Smooth muscle cell (in vitro differentiated cells): ENCODE measurements around the gene LTB4R2. TPM values are rescaled to one million over a fixed set of nuclear protein-coding genes. Genes with fewer than 3 reads are reported as not detected.

Experiments used
- DNase-seq: peaks from one replicate; lab custom pipeline; 2025; ENCODE audit not compliant: unreplicated experiment; lab: John Stamatoyannopoulos, UW
- H2AFZ ChIP-seq: fragments of 200-600 bp; sonication (generic); 2 replicates; pipeline ENCODE4 v1.6.0; 2016; ENCODE audit warnings: antibody characterized with exemption, low read depth, mild to moderate bottlenecking
- H3F3A ChIP-seq: fragments of 200-600 bp; sonication (generic); 2 replicates; pipeline ENCODE4 v1.6.0; 2017; ENCODE audit warnings: antibody characterized with exemption, low read depth
- H3K27ac ChIP-seq: fragments of 200-600 bp; sonication (generic); 2 replicates; pipeline ENCODE4 v1.5.1; 2016; ENCODE audit warnings: low read depth, mild to moderate bottlenecking
- H3K27me3 ChIP-seq: fragments of 200-600 bp; sonication (generic); 2 replicates; pipeline ENCODE4 v1.6.1; 2016; ENCODE audit warnings: low read depth, mild to moderate bottlenecking
- H3K36me3 ChIP-seq: fragments of 200-600 bp; sonication (generic); 2 replicates; pipeline ENCODE4 v1.5.1; 2016; ENCODE audit warnings: low read depth
- H3K4me1 ChIP-seq: fragments of 200-600 bp; sonication (generic); 2 replicates; pipeline ENCODE4 v1.5.1; 2016; ENCODE audit warnings: low read depth
- H3K4me2 ChIP-seq: fragments of 200-600 bp; sonication (generic); 2 replicates; pipeline ENCODE4 v1.6.0; 2016; ENCODE audit warnings: mild to moderate bottlenecking
- H3K4me3 ChIP-seq: fragments of 200-600 bp; sonication (generic); 2 replicates; pipeline ENCODE4 v1.5.1; 2016; ENCODE audit warnings: mild to moderate bottlenecking
- H3K79me2 ChIP-seq: fragments of 200-600 bp; sonication (generic); 2 replicates; pipeline ENCODE4 v1.6.0; 2016; ENCODE audit warnings: low read depth, mild to moderate bottlenecking
- H3K9ac ChIP-seq: fragments of 200-600 bp; sonication (generic); 2 replicates; pipeline ENCODE4 v1.6.0; 2016; ENCODE audit warnings: low read depth
- H3K9me3 ChIP-seq: fragments of 200-600 bp; sonication (generic); replicated peaks from 2 replicates; pipeline ENCODE4 v1.5.1; 2016; ENCODE audit warnings: low read depth
- H4K20me1 ChIP-seq: fragments of 200-600 bp; sonication (generic); 2 replicates; pipeline ENCODE4 v1.6.0; 2016; ENCODE audit warnings: low read depth
- CTCF ChIP-seq: fragments of 200-600 bp; sonication (generic); IDR thresholded peaks from 2 replicates; pipeline ENCODE4 v1.5.1; 2017; ENCODE audit warnings: borderline replicate concordance, mild to moderate bottlenecking, antibody characterized with exemption; ENCODE audit not compliant: insufficient read depth, poor library complexity, severe bottlenecking
- WGBS: methylation state at CpG from one replicate; pipeline ENCODE4 v1.1.7; 2016; ENCODE audit warnings: low lambda C conversion rate; 5-methylcytosine and 5-hydroxymethylcytosine counted together
- polyA plus RNA-seq: library from polyadenylated mRNA; unstranded; fragments of >200 nt; fragmentation: Nextera tagmentation; extraction: Ambion mirVana; gene quantifications from 2 replicates; pipeline ENCODE4 v1.2.1, GENCODE V29; 2016
- total RNA-seq: library from RNA; depleted of rRNA; stranded (reverse); fragments of >200 nt; gene quantifications from 2 replicates; pipeline ENCODE4 v1.2.3, GENCODE V29; 2014

LTB4R2 gene
- total and polyA plus RNA-seq, 2 experiments from 2014 or later = 0.70 to 2.8 TPM

- Histone ChIP-seq H3K27me3 (no peaks in the 10 kb centered on the region), H4K20me1 (no peaks in the 10 kb centered on the region), H3K9me3 (no peaks in the 10 kb centered on the region), H3K27ac (no peak overlapping the region), H3F3A (no peaks in the 10 kb centered on the region), H3K79me2 (no peaks in the 10 kb centered on the region), H3K4me1 (no peaks in the 10 kb centered on the region), H3K4me3 (no peak overlapping the region), H3K9ac (no peak overlapping the region), H3K36me3 (no peaks in the 10 kb centered on the region), H3K4me2 (no peak overlapping the region), H2AFZ (no peak overlapping the region)
- WGBS = 73% methylated on average over 14 of the region's 14 CpGs
- TF ChIP-seq CTCF = no peak
- no peak for DNase-seq
These were observed 11.5 kb downstream of the LTB4R2 start for GRCh38 chr14:24321212-24321975.

GRCh38 chr14:24322672-24323071 lies 12.7 kb downstream of the LTB4R2 start:
- no peak for TF ChIP-seq CTCF
- no peaks in the 10 kb centered on the region for H3K27me3 ChIP-seq
- no peaks in the 10 kb centered on the region for H3F3A ChIP-seq
- no peak overlapping the region for H3K9ac ChIP-seq
- H3K79me2 ChIP-seq = no peaks in the 10 kb centered on the region
- no peaks in the 10 kb centered on the region for H3K36me3 ChIP-seq
- no peak overlapping the region for H3K4me3 ChIP-seq
- no peaks in the 10 kb centered on the region for H4K20me1 ChIP-seq
- no peak overlapping the region for H3K27ac ChIP-seq
- no peaks in the 10 kb centered on the region for H3K9me3 ChIP-seq
- H3K4me2 ChIP-seq = no peak overlapping the region
- H2AFZ ChIP-seq = no peak overlapping the region
- 92% methylated on average over 10 of the region's 10 CpGs for WGBS
- no peaks in the 10 kb centered on the region for H3K4me1 ChIP-seq
- DNase-seq = no peak

DNA sequence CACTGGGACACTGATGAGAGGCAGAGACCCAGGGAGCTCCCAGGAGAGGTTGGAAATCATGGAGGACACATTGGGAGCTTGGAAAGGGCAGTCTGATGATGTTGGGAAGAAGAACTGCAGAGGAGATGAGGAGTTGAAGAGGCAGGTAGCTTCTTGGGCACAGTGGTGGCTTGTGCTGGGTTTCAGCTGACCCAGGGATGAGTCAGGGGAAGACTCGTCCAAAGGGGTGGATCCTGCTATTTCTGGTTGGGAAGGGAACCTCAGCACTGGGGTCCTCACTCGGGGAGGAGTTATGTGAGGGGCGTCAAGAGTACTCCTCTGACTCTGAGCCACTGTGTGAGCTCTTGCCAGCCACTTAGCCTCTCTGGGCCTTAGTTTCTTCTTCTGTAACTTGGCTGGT lies 13.4 kb downstream of the LTB4R2 start:
- Histone ChIP-seq H3K36me3 (no peaks in the 10 kb centered on the region), H3K27ac (no peak overlapping the region), H4K20me1 (no peaks in the 10 kb centered on the region), H3K9me3 (no peaks in the 10 kb centered on the region), H3K4me3 (no peak overlapping the region), H3K4me1 (no peaks in the 10 kb centered on the region), H2AFZ (no peak overlapping the region), H3K79me2 (no peaks in the 10 kb centered on the region), H3K27me3 (no peaks in the 10 kb centered on the region), H3K4me2 (no peak overlapping the region), H3F3A (no peaks in the 10 kb centered on the region), H3K9ac (no peak overlapping the region)
- no peak for DNase-seq
- 70% methylated on average over 3 of the region's 3 CpGs for WGBS
- TF ChIP-seq CTCF = no peak

DNA sequence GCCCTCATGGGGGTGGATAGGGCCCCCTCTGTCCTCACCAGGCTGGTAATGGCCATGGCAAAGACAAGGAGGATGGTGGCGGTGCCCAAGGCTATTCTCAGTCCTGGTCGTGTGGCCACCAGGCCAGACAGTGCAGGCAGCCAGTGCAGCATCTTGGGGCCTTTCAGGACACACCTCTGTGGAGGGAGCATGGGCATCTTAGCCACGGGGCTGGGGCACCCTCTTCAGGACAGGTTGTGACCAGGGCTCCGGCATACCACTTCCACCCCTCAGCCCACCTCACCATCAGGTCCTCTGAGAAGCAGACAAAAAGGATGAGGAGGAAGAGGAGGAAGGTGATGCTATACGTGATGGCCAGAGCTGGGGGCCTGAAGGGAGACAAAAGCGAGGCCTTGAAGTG lies 14.1 kb downstream of the LTB4R2 start:
- DNase-seq = no peak
- no peaks in the 10 kb centered on the region for H3K36me3 ChIP-seq
- H3K9me3 ChIP-seq = no peaks in the 10 kb centered on the region
- no peak for TF ChIP-seq CTCF
- no peaks in the 10 kb centered on the region for H4K20me1 ChIP-seq
- H3K27me3 ChIP-seq = no peaks in the 10 kb centered on the region
- H3K79me2 ChIP-seq = no peaks in the 10 kb centered on the region
- no peak overlapping the region for H3K9ac ChIP-seq
- no peak overlapping the region for H2AFZ ChIP-seq
- 85% methylated on average over 6 of the region's 6 CpGs for WGBS
- H3K27ac ChIP-seq = no peak overlapping the region
- H3K4me3 ChIP-seq = no peak overlapping the region
- H3F3A ChIP-seq = no peaks in the 10 kb centered on the region
- H3K4me2 ChIP-seq = no peak overlapping the region
- H3K4me1 ChIP-seq = no peaks in the 10 kb centered on the region
